Natural killer cell (primary cell): ENCODE data around the gene TNFAIP3. TPM values are rescaled to one million over a fixed set of nuclear protein-coding genes. Genes with fewer than 3 reads are reported as not detected.

ENCODE experiments used
- ATAC-seq, 3 donors: fragments of 150-1000 bp in 2 of 3; fragments of 200-7000 bp in 1 of 3; cut with Tn5 transposase; 1 replicate in 1 of 3; 2 replicates in 2 of 3; pipeline ENCODE4 v1.10.0; 2021; ENCODE audit warnings: mild to moderate bottlenecking in 2 of 3, moderate library complexity in 2 of 3
- DNase-seq, 2 donors: peaks; one replicate each; pipeline versions ENCODE4 v3.0.0 to v3.0.0-alpha.2; 2013 to 2021; ENCODE audit warnings: mixed read lengths in 1 of 2
- H3K27ac ChIP-seq: one replicate; pipeline ENCODE4 v1.5.1; 2013; ENCODE audit warnings: mild to moderate bottlenecking, low read length
- H3K27me3 ChIP-seq: one replicate; pipeline ENCODE4 v1.6.1; 2013; ENCODE audit warnings: low read length; ENCODE audit not compliant: control insufficient read depth, insufficient read depth
- H3K36me3 ChIP-seq: one replicate; pipeline ENCODE4 v1.6.1; 2013; ENCODE audit warnings: low read length; ENCODE audit not compliant: control insufficient read depth, insufficient read depth
- H3K4me1 ChIP-seq: one replicate; pipeline ENCODE4 v1.6.1; 2013; ENCODE audit warnings: low read length; ENCODE audit not compliant: control insufficient read depth, insufficient read depth
- H3K4me3 ChIP-seq: one replicate; pipeline ENCODE4 v1.5.1; 2013; ENCODE audit warnings: low read length
- H3K9me3 ChIP-seq: one replicate; pipeline ENCODE4 v1.6.1; 2013; ENCODE audit warnings: low read length; ENCODE audit not compliant: control insufficient read depth, insufficient read depth
- H3K27ac Mint-ChIP-seq, 2 donors: one replicate each; pipeline ENCODE4 v1.8.0; 2022; ENCODE audit warnings: mild to moderate bottlenecking in 2 of 2, mixed read lengths in 2 of 2, moderate library complexity in 1 of 2
- H3K27me3 Mint-ChIP-seq, 2 donors: one replicate each; pipeline ENCODE4 v1.8.0; 2022; ENCODE audit warnings: low read depth in 2 of 2, mixed read lengths in 2 of 2
- H3K36me3 Mint-ChIP-seq: one replicate; pipeline ENCODE4 v1.8.0; 2022; ENCODE audit warnings: mixed read lengths
- H3K4me1 Mint-ChIP-seq, 2 donors: one replicate each; pipeline ENCODE4 v1.8.0; 2022; ENCODE audit warnings: mixed read lengths in 2 of 2
- H3K4me3 Mint-ChIP-seq: one replicate; pipeline ENCODE4 v1.8.0; 2022; ENCODE audit warnings: mild to moderate bottlenecking, moderate library complexity, mixed read lengths
- H3K9me3 Mint-ChIP-seq, 2 donors: one replicate each; pipeline ENCODE4 v1.8.0; 2022; ENCODE audit warnings: mixed read lengths in 2 of 2
- CTCF ChIP-seq: fragments of 200-600 bp; IDR thresholded peaks from one replicate; pipeline ENCODE4 v1.8.0; 2022; ENCODE audit warnings: antibody characterized with exemption
- WGBS: methylation state at CpG from one replicate; pipeline ENCODE4 v1.1.7; 2013; ENCODE audit warnings: missing lambda C conversion rate; ENCODE audit not compliant: insufficient coverage; 5-methylcytosine and 5-hydroxymethylcytosine counted together
- intact Hi-C: fragments of 100-400 bp; cut with micrococcal nuclease; formaldehyde crosslinking; loops from one replicate; pipeline ENCODE4 v1.14.2; 2022
- total RNA-seq, 4 donors: library from RNA; stranded (reverse); fragments of 120-200 nt in 1 of 4; gene quantifications; one replicate each; pipeline versions ENCODE4 v1.2.3 to v1.2.4, GENCODE V29; 2013 to 2022

The TNFAIP3 gene
- total RNA-seq, 3 donors from 2014 or later (not counting 1 experiment from before 2014, with no cell fraction given) = 1,163 to 1,298 (median 1,241) TPM

- Mint-ChIP-seq H3K27me3 (no peaks in the 10 kb centered on the region), H3K4me1 (no peaks in the 10 kb centered on the region), H3K9me3 (no peaks in the 10 kb centered on the region), H3K27ac (peak overlapping the region in 1 of 2 donors; percentile 3), H3K36me3 (peaks cover 6% of the 10 kb centered on the region), H3K4me3 (no peak overlapping the region)
- ATAC-seq (no peak), DNase-seq (no peak)
- intact Hi-C loops = no loop called here
- Histone ChIP-seq H3K9me3 (no peaks in the 10 kb centered on the region), H3K27me3 (no peaks in the 10 kb centered on the region), H3K4me1 (no peaks in the 10 kb centered on the region), H3K4me3 (no peak overlapping the region), H3K27ac (no peak overlapping the region), H3K36me3 (peaks cover 2% of the 10 kb centered on the region)
- 97% methylated on average over 3 of the region's 3 CpGs for WGBS
- TF ChIP-seq CTCF = no peak
These were observed 6.6 kb upstream of the TNFAIP3 start for GRCh38 chr6:137860394-137861005.

GRCh38 chr6:137861550-137862337, 5.3 kb upstream of the TNFAIP3 start:
- no peak overlapping the region for H3K27ac Mint-ChIP-seq
- DNase-seq (no peak), ATAC-seq (no peak)
- H3K4me3 Mint-ChIP-seq = no peak overlapping the region
- peaks cover 8 to 9% of the 10 kb centered on the region in 2 donors for H3K4me1 Mint-ChIP-seq
- H3K36me3 Mint-ChIP-seq = peaks cover 6% of the 10 kb centered on the region
- TF ChIP-seq CTCF = no peak
- WGBS = 92% methylated on average over 2 of the region's 3 CpGs
- intact Hi-C loops = no loop called here
- no peak overlapping the region for H3K27ac ChIP-seq
- H3K4me1 ChIP-seq = peaks cover 9% of the 10 kb centered on the region
- no peak overlapping the region for H3K4me3 ChIP-seq
- H3K36me3 ChIP-seq = peaks cover 2% of the 10 kb centered on the region
- no peaks in the 10 kb centered on the region for H3K27me3 Mint-ChIP-seq
- no peaks in the 10 kb centered on the region for H3K9me3 Mint-ChIP-seq
- no peaks in the 10 kb centered on the region for H3K27me3 ChIP-seq
- no peaks in the 10 kb centered on the region for H3K9me3 ChIP-seq

- no peak for TF ChIP-seq CTCF
- intact Hi-C loops = no loop called here
These were observed 4.5 kb upstream of the TNFAIP3 start for GRCh38 chr6:137862419-137863090.

More at GRCh38 chr6:137862419-137863090, 4.5 kb upstream of the TNFAIP3 start:
- H3K27me3 Mint-ChIP-seq = no peaks in the 10 kb centered on the region
- no peaks in the 10 kb centered on the region for H3K9me3 Mint-ChIP-seq
- peaks cover 9% of the 10 kb centered on the region for H3K4me1 ChIP-seq
- H3K27ac Mint-ChIP-seq = no peak overlapping the region
- H3K27ac ChIP-seq = no peak overlapping the region
- H3K36me3 Mint-ChIP-seq = peaks cover 3% of the 10 kb centered on the region
- ATAC-seq (no peak), DNase-seq (no peak)
- H3K9me3 ChIP-seq = no peaks in the 10 kb centered on the region
- H3K4me3 ChIP-seq = no peak overlapping the region
- H3K4me3 Mint-ChIP-seq = no peak overlapping the region
- no peaks in the 10 kb centered on the region for H3K27me3 ChIP-seq
- WGBS = 100% methylated on average over 2 of the region's 5 CpGs
- peaks cover 2% of the 10 kb centered on the region for H3K36me3 ChIP-seq
- peaks cover 9 to 16% of the 10 kb centered on the region in 2 donors for H3K4me1 Mint-ChIP-seq
